Ovary (tissue), 3 donors: ENCODE measurements around the gene ARMC8.

ENCODE experiments used
- POLR2A ChIP-seq: fragments of 450-650 bp; IDR thresholded peaks from one replicate; pipeline ENCODE4 v1.6.1; 2017; ENCODE audit warnings: antibody characterized with exemption, mild to moderate bottlenecking, moderate library complexity
- TF ChIP-seq, protein P1 (sequence below), 3 donors: fragments of 450-650 bp in 2 of 3; fragments of 200-600 bp in 1 of 3; IDR thresholded peaks; one replicate each; pipeline versions ENCODE4 v1.5.1 to v1.8.0; 2016 to 2022; ENCODE audit warnings: antibody characterized with exemption in 3 of 3, mild to moderate bottlenecking in 1 of 3
- donor health status: DM: no; HTN: no; CAD: no.

DNA sequence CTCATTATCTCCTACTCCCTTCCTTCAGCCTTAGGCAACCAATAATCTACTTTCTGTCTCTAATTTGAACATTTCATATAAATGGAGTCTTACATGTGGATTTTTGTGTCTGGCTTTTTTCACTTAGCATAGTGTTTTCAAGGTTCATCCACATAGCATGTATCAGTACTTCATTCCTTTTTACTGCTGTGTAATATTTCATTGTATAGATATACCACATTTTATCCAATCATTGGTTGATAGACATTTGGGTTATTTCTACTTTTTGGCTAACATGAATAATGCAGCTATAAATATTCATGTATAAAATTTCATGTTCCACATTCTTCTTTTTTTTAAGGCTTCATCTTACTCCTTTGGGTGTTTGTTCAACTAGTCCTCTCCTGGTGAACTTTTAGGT, 32.6 kb upstream of the ARMC8 start:
- TF ChIP-seq, protein P1, sequence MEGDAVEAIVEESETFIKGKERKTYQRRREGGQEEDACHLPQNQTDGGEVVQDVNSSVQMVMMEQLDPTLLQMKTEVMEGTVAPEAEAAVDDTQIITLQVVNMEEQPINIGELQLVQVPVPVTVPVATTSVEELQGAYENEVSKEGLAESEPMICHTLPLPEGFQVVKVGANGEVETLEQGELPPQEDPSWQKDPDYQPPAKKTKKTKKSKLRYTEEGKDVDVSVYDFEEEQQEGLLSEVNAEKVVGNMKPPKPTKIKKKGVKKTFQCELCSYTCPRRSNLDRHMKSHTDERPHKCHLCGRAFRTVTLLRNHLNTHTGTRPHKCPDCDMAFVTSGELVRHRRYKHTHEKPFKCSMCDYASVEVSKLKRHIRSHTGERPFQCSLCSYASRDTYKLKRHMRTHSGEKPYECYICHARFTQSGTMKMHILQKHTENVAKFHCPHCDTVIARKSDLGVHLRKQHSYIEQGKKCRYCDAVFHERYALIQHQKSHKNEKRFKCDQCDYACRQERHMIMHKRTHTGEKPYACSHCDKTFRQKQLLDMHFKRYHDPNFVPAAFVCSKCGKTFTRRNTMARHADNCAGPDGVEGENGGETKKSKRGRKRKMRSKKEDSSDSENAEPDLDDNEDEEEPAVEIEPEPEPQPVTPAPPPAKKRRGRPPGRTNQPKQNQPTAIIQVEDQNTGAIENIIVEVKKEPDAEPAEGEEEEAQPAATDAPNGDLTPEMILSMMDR (IDR thresholded peaks at IDR 0.05) = no peak
- no peak for TF ChIP-seq POLR2A
